Hepatocyte (in vitro differentiated cells): ENCODE data around the gene RGS17.

ENCODE experiments used
- EZH2 ChIP-seq: fragments of 200-600 bp; sonication (generic); IDR thresholded peaks from 2 replicates; pipeline ENCODE4 v1.6.1; 2016; ENCODE audit warnings: antibody characterized with exemption, mild to moderate bottlenecking, borderline replicate concordance
- TF ChIP-seq, protein P1 (sequence below): fragments of 200-600 bp; sonication (generic); IDR thresholded peaks from 2 replicates; pipeline ENCODE4 v1.5.1; 2016; ENCODE audit warnings: antibody characterized with exemption, mild to moderate bottlenecking; ENCODE audit not compliant: poor library complexity

GRCh38 chr6:153074761-153075160, 56.3 kb downstream of the RGS17 start:
- TF ChIP-seq EZH2: no peak
- TF ChIP-seq, protein P1, sequence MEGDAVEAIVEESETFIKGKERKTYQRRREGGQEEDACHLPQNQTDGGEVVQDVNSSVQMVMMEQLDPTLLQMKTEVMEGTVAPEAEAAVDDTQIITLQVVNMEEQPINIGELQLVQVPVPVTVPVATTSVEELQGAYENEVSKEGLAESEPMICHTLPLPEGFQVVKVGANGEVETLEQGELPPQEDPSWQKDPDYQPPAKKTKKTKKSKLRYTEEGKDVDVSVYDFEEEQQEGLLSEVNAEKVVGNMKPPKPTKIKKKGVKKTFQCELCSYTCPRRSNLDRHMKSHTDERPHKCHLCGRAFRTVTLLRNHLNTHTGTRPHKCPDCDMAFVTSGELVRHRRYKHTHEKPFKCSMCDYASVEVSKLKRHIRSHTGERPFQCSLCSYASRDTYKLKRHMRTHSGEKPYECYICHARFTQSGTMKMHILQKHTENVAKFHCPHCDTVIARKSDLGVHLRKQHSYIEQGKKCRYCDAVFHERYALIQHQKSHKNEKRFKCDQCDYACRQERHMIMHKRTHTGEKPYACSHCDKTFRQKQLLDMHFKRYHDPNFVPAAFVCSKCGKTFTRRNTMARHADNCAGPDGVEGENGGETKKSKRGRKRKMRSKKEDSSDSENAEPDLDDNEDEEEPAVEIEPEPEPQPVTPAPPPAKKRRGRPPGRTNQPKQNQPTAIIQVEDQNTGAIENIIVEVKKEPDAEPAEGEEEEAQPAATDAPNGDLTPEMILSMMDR: no peak
